Right atrium auricular region (tissue), 2 donors: ENCODE data around the gene HMGN3. TPM values are rescaled to one million over a fixed set of nuclear protein-coding genes. Genes with fewer than 3 reads are reported as not detected.

ENCODE experiments used
- DNase-seq: peaks from one replicate; pipeline ENCODE4 v3.0.0-alpha.2; 2019; ENCODE audit warnings: low spot score
- H3K27ac ChIP-seq, 2 donors: fragments of 200-600 bp; sonication (generic); 1 replicate in 1 of 2; 2 replicates in 1 of 2; pipeline ENCODE4 v1.5.1; 2016 to 2019
- H3K27me3 ChIP-seq, 2 donors: fragments of 200-600 bp; sonication (generic); one replicate each; pipeline versions ENCODE4 v1.5.1 to v1.6.0; 2017 to 2019
- H3K36me3 ChIP-seq: fragments of 200-600 bp; sonication (generic); one replicate; pipeline ENCODE4 v1.5.1; 2016
- H3K4me1 ChIP-seq, 2 donors: fragments of 200-600 bp; sonication (generic); one replicate each; pipeline versions ENCODE4 v1.5.1 to v1.6.0; 2017 to 2019
- H3K4me3 ChIP-seq, 2 donors: fragments of 200-600 bp; sonication (generic); 1 replicate in 1 of 2; 2 replicates in 1 of 2; pipeline ENCODE4 v1.5.1; 2017 to 2019; ENCODE audit warnings: mild to moderate bottlenecking in 1 of 2, moderate library complexity in 1 of 2
- H3K9me3 ChIP-seq, 2 donors: fragments of 200-600 bp; sonication (generic); one replicate each; pipeline ENCODE4 v1.5.1; 2019
- CTCF ChIP-seq, 2 donors: fragments of 200-600 bp; sonication (generic); IDR thresholded peaks; one replicate each; pipeline ENCODE4 v1.5.1; 2019; ENCODE audit warnings: antibody characterized with exemption in 2 of 2
- total RNA-seq, 2 donors: library from RNA; depleted of rRNA; stranded (reverse); fragments of >200 nt; gene quantifications; one replicate each; pipeline ENCODE4 v1.1.0, GENCODE V29; 2016

HMGN3 gene
- total RNA-seq, 2 donors from 2014 or later, result 77.0 to 152 TPM

GRCh38 chr6:79189760-79190350, 44.6 kb downstream of the HMGN3 start:
- no peak for DNase-seq
- Histone ChIP-seq H3K9me3 (no peaks in the 10 kb centered on the region), H3K36me3 (no peaks in the 10 kb centered on the region), H3K4me3 (no peak overlapping the region), H3K27me3 (no peaks in the 10 kb centered on the region), H3K27ac (no peak overlapping the region), H3K4me1 (peaks cover 0 to 11% of the 10 kb centered on the region in 2 donors)
- TF ChIP-seq CTCF (IDR thresholded peaks at IDR 0.05), result no peak

GRCh38 chr6:79188885-79189480, 45.5 kb downstream of the HMGN3 start:
- H3K27ac ChIP-seq, result no peak overlapping the region
- H3K36me3 ChIP-seq, result no peaks in the 10 kb centered on the region
- no peaks in the 10 kb centered on the region for H3K9me3 ChIP-seq
- no peak for DNase-seq
- TF ChIP-seq CTCF (IDR thresholded peaks at IDR 0.05), result no peak
- peaks cover 0 to 11% of the 10 kb centered on the region in 2 donors for H3K4me1 ChIP-seq
- no peaks in the 10 kb centered on the region for H3K27me3 ChIP-seq
- H3K4me3 ChIP-seq, result no peak overlapping the region

- H3K27me3 ChIP-seq, result no peaks in the 10 kb centered on the region
- H3K36me3 ChIP-seq, result no peaks in the 10 kb centered on the region
- H3K4me3 ChIP-seq, result no peak overlapping the region
- no peak overlapping the region for H3K27ac ChIP-seq
- H3K9me3 ChIP-seq, result no peaks in the 10 kb centered on the region
- no peak for DNase-seq
- no peak for TF ChIP-seq CTCF (IDR thresholded peaks at IDR 0.05)
- H3K4me1 ChIP-seq, result peaks cover 0 to 11% of the 10 kb centered on the region in 2 donors
Measured at GRCh38 chr6:79188107-79188506, 46.4 kb downstream of the HMGN3 start.

GRCh38 chr6:79186564-79186963, 47.9 kb downstream of the HMGN3 start:
- no peaks in the 10 kb centered on the region for H3K27me3 ChIP-seq
- H3K9me3 ChIP-seq, result no peaks in the 10 kb centered on the region
- H3K4me3 ChIP-seq, result no peak overlapping the region
- no peak for TF ChIP-seq CTCF (IDR thresholded peaks at IDR 0.05)
- peaks cover 0 to 11% of the 10 kb centered on the region in 2 donors for H3K4me1 ChIP-seq
- no peaks in the 10 kb centered on the region for H3K36me3 ChIP-seq
- H3K27ac ChIP-seq, result no peak overlapping the region
- no peak for DNase-seq

- H3K4me1 ChIP-seq, result peaks cover 0 to 11% of the 10 kb centered on the region in 2 donors
- no peaks in the 10 kb centered on the region for H3K9me3 ChIP-seq
- no peaks in the 10 kb centered on the region for H3K27me3 ChIP-seq
- no peaks in the 10 kb centered on the region for H3K36me3 ChIP-seq
- no peak overlapping the region for H3K4me3 ChIP-seq
- no peak overlapping the region for H3K27ac ChIP-seq
- DNase-seq, result no peak
- TF ChIP-seq CTCF (IDR thresholded peaks at IDR 0.05), result no peak
Measured at GRCh38 chr6:79184641-79185040, 49.8 kb downstream of the HMGN3 start.

- no peaks in the 10 kb centered on the region for H3K9me3 ChIP-seq
- no peaks in the 10 kb centered on the region for H3K36me3 ChIP-seq
- no peak overlapping the region for H3K27ac ChIP-seq
- TF ChIP-seq CTCF (IDR thresholded peaks at IDR 0.05), result no peak
- H3K27me3 ChIP-seq, result no peaks in the 10 kb centered on the region
- DNase-seq, result no peak
- H3K4me3 ChIP-seq, result no peak overlapping the region
- peaks cover 0 to 6% of the 10 kb centered on the region in 2 donors for H3K4me1 ChIP-seq
Measured at GRCh38 chr6:79184086-79184485, 50.4 kb downstream of the HMGN3 start.
